HG02870 (cell line): Measurements from ENCODE around the gene ARRDC2.
"Not testable (repeated sequence)": the region's sequence is repeated elsewhere in the genome, so short reads cannot be mapped to it uniquely, and the experiment has no call there.

Experiments used
- ATAC-seq: cut with Tn5 transposase; IDR thresholded peaks from one replicate; pipeline ENCODE4 v1.9.1; 2021; ENCODE audit warnings: mild to moderate bottlenecking, moderate library complexity; ENCODE audit not compliant: unreplicated experiment

Gene ARRDC2

DNA sequence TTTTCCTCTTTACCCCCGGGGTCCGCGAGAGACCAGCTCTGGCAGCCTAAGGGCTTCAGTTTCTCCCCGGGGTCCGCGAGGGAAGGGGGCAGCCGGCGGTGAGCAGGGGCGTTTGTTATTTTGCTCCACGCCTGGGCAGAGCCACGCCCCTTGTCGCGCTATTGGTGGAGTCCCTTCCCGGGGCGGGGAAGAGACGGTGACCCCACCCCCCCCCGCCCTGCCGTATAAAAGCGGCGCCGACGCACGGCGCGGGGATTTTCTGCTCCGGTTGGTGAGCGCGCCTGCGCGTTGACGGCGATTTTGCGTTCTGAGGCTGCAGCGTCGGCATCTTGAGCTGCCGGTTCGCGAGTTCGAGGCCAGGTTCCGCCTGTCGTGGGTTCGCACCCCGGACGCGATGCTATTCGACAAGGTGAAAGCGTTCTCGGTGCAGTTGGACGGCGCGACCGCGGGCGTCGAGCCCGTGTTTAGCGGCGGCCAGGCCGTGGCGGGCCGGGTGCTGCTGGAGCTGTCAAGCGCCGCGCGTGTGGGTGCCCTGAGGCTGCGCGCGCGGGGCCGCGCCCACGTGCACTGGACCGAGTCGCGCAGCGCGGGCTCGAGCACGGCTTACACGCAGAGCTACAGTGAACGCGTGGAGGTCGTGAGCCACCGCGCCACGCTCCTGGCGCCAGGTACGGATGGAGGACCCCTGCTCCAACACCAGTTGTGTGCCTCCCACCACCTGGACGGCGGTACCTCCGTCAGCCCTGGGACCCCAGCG is at the start of gene ARRDC2:
TSS of gene ARRDC2 (plus strand) at position 254 of the 757 bp plus-strand sequence. CDS start at position 395, 141 bp downstream.
- ATAC-seq, result no peak

DNA sequence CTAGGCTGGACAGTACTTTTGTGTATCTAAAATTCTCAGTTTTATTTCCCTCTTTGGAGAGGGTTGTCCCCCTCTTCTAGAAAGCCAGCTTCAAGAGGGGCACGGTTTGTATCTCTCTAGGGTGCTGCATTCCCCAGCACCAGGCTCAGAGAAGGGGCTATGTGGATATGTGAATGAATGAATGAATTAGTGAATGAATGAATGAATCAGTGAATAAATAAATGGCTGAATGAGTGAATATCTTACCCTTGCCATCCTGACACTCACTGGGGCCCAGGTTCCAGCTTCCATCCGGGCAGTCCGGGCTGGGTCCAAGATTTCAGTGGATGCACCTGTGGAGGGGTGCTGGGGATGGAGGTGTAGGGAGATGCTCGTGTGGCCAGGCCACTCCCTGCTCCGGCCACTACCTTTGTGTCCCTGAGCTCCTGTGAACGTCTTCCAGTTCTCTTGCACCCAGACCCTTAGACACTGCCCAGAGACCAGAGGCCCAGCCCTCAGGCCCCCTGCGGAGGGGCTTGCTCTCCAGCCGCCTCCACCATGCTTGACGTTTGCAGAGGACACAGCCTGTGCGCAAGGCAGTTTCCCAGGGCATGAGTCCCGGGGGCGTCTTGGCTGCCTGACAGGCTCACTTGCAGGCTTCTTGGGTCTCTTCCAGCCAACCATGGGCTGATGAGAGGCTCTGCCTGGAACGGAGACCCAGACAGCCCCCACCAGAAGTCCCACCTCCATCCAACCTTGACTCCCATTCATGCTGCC is 43.9 kb upstream of the ARRDC2 start:
- ATAC-seq, result no peak

DNA sequence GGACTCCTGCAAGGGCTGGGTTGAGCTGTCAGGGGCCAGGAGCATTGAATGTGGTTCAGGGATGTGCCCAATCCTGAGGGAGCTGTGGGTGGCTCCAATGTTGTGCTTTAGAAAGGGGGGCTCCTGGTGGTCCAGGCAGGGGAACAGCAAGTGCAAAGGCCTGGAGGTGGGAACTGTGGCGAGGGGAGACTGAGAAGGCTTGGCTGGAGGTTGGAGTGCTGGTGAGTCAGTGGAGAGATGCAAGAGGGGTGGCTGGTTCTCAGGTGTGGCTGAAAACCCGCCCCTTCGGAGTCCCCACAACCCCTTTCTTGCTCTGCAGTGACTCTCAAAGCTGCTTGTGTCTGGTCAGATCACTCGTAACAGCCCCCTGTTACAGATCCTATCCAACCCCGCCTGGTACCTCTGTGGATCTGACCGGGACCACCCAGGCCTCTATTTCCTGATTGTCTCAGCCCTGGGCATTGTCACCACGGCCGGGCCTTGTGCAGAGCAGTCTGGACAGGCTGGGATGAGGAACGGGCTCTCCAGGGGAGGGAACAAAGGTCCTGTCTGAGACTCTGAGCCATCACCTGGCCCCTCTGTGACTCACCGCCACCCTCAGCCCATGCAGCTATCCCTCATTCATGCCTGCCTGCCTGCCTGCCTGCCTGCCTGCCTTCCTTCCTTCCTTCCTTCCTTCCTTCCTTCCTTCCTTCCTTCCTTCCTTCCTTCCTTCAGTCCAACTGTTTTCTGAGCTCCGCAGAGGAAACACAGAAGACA is 42.4 kb upstream of the ARRDC2 start:
- ATAC-seq, result no peak

DNA sequence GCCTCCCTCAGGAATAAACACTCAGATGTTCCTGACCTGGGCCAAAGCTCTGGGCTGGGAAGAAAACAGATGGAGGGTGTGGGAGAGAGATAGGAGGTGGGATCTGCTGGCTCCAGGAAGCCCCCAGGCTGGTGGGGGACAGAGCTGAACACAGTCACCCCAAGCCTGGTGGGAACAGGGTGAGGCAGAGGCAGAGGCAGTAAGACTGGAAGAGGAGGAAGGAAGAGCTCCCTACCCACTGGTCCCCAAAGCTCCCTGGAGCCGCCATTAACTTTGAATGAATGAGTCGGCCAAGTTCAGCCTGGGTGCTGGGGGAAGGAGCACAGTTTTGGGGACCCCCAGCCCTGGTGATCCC is 41.9 kb upstream of the ARRDC2 start:
- no peak for ATAC-seq

DNA sequence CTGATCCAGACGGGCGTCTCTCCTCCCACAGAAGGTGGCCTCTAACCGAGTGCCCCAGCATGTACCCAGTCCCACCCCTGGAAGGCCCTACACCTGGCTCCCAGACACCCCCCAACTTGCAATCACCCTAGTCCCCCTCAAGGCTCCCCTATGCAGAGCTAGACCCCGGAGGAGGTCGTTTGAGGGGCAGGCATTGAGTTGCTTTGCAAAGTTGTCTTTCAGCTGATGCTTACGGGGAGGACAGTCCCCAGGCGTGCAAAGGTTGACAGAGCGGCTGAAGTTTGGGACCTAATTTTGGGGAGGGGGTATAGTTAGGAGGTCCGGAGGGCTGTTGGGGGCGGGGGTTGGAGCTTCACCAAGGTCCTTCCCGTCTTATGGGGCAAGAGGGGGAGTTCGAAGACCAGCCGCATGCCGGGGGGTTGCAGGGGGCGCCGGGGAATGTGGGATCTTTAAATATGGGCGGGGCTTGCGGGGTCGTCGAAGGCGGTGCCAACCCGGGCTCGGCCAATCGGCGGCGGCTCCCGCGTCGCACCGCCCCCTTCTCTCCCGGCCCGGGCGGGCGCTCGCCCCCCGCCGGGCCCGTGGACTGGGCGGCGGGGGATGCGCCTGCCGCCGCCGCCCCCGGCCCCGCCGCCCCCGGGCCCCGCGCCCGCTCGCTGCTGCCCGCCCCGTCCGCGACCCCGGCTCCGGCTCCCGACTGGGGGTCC is 41.3 kb upstream of the ARRDC2 start, which contains the start of gene KCNN1:
TSS of gene KCNN1 (plus strand) at position 558 of the 707 bp plus-strand sequence. CDS start 6,782 bp downstream, outside the sequence.
- ATAC-seq, result no peak

DNA sequence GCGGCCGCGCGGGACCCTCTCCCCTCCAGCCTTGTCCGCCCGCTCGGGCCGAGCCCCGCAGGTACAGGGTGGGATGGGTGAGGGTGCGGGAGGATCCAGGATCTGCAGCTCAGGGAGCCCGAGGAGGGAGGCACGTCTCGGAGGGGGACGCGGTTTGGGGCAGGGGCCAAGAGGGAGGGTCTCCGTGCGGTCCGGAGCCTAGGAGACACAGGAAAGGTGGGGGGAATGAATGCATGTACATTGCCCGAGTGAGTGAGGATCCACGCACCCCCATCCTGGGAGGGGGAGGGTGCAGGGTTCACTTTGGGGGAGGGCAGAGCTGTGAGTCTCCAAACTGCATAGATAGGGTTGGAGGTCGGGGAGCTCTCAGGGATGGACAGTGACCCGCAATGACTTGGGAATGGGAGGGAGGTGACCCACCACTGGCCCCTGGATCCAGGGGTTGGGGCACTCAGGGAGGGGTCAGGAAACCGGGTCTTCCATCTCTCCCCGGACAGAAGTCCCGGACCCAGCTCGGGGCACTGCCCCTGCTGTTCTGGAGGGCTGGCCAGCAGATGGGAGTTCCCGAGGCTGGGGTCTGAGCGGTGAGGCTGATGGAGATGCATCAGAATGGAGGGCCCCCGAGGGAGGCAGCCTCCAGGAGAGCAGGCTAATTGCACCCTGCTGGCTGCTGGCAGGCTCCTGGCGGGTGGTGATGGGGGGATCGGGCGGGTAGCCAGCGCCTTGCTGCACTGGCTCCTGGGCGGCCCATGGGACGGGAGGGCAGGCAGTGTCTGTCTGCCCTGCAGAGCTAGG is 40.5 kb upstream of the ARRDC2 start:
- ATAC-seq, result no peak

DNA sequence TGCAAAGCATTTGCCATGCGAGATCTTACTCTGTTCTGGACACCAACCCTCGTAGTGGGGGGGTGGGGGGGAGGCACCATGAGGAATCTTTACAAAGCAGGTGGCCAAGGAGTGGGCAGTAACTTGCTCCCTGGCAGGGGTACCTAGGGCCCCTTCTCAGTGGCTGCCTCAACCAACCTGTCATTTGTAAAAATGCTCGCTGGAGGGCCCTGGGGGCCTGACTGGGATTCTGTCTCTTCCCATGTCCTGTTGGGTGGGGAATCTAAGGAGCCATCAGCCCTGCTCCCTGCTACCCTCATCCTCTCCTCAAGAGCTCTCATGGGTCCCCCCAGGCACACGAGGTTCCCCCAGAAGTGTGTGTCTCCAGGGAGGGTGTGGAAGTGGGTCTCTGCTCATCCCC is 39.6 kb upstream of the ARRDC2 start:
- ATAC-seq, result no peak

DNA sequence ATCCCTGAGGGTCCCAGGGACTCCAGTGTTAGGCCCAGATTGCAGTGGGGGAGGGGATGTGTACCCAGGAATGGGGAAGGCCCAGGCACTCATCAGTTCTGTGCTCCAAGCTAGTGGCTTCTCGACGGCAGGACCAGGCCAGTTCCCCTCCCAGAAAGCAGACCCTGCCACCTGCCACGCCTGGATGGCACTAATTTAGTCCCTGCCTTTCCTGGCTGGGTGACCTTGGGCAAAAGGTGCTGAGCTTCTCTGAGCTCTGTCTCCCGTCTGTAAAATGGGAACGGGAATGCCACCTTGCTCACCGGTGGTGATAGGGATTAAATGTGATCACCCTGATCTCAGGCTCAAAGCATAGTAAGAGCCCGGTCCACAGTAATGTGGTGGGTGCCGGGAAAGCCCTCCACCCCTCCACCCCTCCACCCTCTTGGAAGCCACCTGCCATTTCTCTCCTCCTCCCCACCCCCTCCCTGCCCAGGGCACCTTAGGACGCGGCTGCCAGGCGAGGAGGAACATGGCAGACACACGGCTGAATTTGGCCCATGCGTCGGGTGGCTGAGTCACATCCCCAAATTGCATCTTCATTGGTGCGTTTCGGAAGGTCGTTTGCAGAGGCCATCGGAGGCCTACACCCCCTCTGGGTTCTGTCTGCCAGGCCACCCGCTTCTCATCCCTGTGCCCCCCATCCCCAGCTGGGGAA is 38.7 kb upstream of the ARRDC2 start:
- no peak for ATAC-seq

DNA sequence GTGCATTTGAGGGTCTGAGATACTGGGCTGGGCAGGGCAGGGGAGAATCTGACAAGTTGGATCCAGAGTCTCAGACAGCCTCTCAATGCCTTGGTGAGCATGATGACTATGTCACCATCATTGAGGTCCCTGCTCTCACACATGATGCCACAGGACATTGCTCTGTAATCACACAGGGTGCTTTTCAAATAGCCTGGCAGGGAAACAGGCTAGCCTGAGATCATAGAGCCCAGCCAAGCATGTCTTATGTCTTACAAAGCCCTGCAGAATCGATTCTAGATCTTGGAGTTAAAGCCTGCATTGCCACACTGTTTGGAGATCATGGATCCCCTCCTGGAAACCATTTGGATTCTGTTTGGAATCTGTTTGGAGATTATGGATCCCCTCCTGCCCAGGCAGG is 35.7 kb upstream of the ARRDC2 start:
- ATAC-seq, result no peak

DNA sequence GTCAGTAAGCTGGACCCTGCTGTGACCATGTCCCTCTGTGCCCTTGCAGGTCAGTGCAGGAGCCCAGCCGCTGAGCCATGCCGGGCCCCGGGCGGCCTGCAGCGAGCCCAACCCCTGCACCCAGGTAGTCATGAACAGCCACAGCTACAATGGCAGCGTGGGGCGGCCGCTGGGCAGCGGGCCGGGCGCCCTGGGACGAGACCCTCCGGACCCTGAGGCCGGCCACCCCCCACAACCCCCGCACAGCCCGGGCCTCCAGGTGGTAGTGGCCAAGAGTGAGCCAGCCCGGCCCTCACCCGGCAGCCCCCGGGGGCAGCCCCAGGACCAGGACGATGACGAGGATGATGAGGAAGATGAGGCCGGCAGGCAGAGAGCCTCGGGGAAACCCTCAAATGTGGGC is 34.2 kb upstream of the ARRDC2 start:
- ATAC-seq, result no peak

DNA sequence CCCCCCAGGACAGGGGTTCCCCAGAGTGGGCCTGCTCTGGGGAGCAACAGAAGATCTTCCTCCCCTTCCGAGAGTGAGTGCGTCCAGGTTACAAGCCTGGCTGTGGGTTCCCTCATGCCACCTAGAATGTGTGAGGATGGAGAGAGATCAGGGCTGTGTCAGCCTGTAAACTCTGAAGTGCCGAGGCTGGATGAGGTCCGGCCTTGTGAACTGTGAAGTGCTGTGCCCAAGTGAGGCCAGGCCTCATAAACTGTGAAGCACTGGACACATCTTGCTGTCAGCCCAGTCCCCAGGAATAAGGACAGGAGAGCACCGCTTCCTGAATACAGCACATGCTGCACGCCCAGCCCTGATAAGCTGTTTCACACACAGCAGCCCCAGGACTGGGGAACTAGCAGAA is 33.4 kb upstream of the ARRDC2 start:
- ATAC-seq, result no peak

DNA sequence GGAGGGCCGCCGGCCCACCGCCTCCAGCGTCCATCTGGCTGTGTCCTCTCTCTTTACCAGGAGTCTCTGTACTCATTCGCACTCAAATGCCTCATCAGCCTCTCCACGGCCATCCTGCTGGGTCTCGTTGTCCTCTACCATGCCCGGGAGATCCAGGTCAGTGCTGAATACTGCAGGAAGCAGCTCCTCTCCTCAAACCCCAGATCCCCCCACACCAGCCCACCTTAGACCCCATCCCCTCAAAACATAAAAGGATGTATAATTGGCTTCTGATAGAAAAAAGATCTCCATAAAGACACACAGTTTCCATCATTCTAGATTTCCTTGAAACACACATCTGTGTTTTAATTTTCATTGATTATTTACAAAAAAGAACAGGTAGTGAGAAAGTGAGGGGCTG is 32.9 kb upstream of the ARRDC2 start:
- no peak for ATAC-seq

DNA sequence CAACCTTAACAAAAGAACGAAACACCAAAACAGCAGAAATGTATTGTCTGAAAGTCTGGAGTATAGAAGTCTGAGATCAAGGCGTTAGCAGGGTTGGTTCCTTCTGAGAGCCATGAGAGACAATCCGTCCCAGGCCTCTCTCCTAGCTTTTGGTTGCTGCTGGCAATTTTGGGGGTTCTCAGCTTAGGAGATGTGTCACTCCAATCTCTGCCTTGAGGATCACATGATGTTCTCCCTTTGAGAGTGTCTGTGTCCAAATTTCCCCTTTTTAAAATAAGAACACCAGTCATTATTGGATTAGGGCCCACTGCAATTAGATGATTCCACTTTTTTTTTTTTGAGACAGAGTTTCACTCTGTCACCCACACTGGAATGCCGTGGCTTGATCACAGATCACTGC is 30.9 kb upstream of the ARRDC2 start:
- ATAC-seq, result no peak

DNA sequence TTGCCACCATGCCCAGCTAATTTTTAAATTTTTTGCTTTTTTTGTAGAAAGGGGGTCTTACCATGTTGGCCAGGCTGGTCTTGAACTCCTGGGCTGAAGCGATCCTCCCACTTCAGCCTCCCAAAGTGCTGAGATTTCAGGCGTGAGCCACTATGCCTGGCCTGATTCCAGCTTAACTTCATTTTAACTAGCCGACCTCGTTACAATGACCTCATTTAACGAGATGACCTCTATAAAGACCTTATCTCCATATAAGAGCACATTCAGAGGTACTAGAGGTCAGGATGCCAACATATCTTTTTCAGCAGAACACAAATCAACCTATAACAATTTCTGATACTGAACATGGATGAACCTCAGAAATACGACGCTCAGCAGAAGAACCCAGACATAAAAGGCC is 30.5 kb upstream of the ARRDC2 start:
- no peak for ATAC-seq

DNA sequence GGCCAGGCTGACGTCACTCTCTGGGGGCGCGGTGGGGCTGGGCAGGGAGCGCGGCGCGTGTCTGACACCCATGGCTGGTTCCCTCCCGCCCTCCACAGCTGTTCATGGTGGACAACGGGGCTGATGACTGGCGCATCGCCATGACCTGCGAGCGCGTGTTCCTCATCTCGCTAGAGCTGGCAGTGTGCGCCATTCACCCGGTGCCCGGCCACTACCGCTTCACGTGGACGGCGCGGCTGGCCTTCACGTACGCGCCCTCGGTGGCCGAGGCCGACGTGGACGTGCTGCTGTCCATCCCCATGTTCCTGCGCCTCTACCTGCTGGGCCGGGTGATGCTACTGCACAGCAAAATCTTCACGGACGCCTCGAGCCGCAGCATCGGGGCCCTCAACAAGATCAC is 26.4 kb upstream of the ARRDC2 start:
- ATAC-seq, result no peak

DNA sequence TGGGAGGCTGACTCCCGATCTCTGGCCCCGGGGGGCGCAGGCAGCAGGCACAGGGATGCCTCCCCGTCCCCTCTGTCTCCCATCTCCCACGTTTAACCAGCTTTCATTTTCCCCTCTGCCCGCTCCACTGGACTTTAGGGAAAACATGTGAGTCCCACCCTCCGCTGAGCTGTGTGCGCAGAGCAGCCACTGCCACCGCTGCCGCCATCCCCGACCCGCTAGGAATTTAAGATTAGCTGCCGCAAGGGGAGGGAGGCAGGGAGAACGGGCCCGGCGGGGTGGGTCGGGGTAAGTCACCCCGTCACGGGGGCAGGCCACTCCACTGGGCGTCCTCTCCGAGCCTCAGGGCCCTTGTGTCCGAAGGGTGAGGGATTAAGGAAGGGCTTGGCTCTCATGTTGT is 25.5 kb upstream of the ARRDC2 start:
- ATAC-seq, result no peak

DNA sequence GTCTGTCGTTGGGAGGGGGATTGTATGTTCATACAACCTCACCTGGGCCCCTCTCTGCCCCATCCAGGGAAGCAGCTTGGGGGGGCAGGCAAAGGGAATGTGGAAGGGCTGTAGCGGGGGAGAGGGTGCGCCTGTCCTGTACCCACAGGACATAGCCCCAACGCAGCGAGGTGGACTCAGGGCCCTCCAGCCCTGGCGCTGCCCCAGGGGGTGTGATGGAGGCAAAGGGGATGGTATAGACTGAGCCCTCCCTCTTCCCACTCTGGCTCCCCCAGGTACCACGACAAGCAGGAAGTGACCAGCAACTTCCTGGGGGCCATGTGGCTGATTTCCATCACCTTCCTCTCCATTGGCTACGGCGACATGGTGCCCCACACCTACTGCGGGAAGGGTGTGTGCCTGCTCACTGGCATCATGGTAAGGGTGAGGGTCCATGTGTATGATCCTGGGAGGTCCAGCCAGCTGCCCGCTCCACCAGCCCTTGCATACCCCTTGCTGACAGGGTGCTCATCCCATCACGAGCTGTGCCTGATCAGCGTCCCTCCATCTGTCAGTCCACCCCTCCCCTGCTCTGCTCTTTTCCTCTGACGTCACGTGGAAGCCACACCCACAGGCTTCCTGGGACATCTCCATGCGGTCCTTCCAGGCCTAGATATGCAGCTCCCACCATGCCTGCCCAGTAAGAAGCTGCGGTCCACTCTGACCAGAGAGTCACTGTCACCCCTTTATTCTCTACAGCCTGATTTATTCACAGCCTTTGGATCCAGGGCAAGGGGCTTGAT is 22.7 kb upstream of the ARRDC2 start:
- ATAC-seq, result no peak

DNA sequence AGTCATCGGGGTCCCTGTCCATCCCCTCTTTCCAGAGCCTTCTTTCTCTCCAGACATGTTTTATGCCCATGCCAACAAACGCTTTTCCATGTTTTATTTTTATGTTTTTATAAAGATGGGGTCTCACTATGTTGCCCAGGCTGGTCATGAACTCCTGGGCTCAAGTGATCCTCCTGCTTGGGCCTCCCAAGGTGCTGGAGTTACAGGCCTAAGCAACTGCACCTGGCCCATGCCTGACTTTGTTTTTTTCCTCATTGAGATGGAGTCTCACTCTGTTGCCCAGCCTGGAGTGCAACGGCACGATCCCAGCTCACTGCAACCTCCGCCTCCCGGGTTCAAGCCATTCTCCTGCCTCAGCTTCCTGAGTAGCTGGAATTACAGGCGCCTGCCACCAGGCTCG is 21.4 kb upstream of the ARRDC2 start:
- ATAC-seq, result not testable (repeated sequence)

DNA sequence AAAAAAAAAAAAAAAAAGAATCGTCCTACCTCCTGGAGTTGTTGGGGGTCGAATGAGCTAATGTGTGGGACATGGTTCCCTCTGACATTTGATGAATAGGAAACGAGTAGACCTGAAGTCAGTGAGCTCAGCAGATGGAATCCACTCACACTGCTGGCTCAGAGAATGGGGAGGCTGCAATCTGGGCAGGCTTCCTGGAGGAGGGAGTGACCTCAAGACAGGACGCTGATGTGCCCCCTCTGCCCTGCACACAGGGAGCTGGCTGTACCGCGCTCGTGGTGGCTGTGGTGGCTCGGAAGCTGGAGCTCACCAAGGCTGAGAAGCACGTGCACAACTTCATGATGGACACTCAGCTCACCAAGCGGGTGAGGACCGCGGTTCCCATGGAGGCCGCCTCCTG is 19.8 kb upstream of the ARRDC2 start:
- ATAC-seq, result no peak
